Sigmoid colon (tissue), 7 donors: ENCODE results near the gene RGS9. TPM values are rescaled to one million over a fixed set of nuclear protein-coding genes. Genes with fewer than 3 reads are reported as not detected.

Source experiments
- DNase-seq: peaks from one replicate; pipeline ENCODE4 v3.0.0-alpha.2; 2019
- H3K27ac ChIP-seq, 4 donors: fragments of 200-600 bp; sonication (generic); one replicate each; pipeline ENCODE4 v1.5.1; 2016 to 2019; ENCODE audit warnings: mild to moderate bottlenecking in 1 of 4
- H3K27me3 ChIP-seq, 3 donors: fragments of 200-600 bp; sonication (generic); one replicate each; pipeline ENCODE4 v1.5.1; 2019; ENCODE audit warnings: mild to moderate bottlenecking in 1 of 3
- H3K36me3 ChIP-seq, 4 donors: fragments of 200-600 bp; sonication (generic); one replicate each; pipeline ENCODE4 v1.5.1; 2016 to 2019
- H3K4me1 ChIP-seq, 4 donors: fragments of 200-600 bp; sonication (generic); one replicate each; pipeline ENCODE4 v1.5.1; 2017 to 2019
- H3K4me3 ChIP-seq, 4 donors: fragments of 200-600 bp; sonication (generic); one replicate each; pipeline ENCODE4 v1.5.1; 2017 to 2019; ENCODE audit warnings: mild to moderate bottlenecking in 2 of 4, moderate library complexity in 1 of 4
- H3K9me3 ChIP-seq, 4 donors: fragments of 200-600 bp in 3 of 4; sonication (generic) in 3 of 4; one replicate each; pipeline versions ENCODE4 v1.5.1 to v1.6.1; 2013 to 2019
- CTCF ChIP-seq, 4 experiments: fragments of 450-650 bp in 3 of 4; fragments of 200-600 bp in 1 of 4; IDR thresholded peaks; one replicate each; pipeline ENCODE4 v1.5.1; 2016 to 2019; ENCODE audit warnings: antibody characterized with exemption in 4 of 4, mild to moderate bottlenecking in 3 of 4, moderate library complexity in 2 of 4
- EP300 ChIP-seq, 4 donors: sonication (generic); formaldehyde crosslinking; IDR thresholded peaks; one replicate each; pipeline ENCODE4 v1.6.1; 2017; ENCODE audit warnings: antibody characterized with exemption in 4 of 4
- POLR2A ChIP-seq, 2 donors: fragments of 450-650 bp; IDR thresholded peaks; one replicate each; pipeline ENCODE4 v1.6.1; 2016; ENCODE audit warnings: antibody characterized with exemption in 2 of 2, mild to moderate bottlenecking in 2 of 2, moderate library complexity in 2 of 2
- POLR2AphosphoS5 ChIP-seq, 4 donors: sonication (generic); formaldehyde crosslinking; IDR thresholded peaks; one replicate each; pipeline ENCODE4 v1.6.1; 2017; ENCODE audit warnings: antibody characterized with exemption in 4 of 4
- WGBS, 2 donors: extraction: QIAGEN DNeasy Blood & Tissue Kit; methylation state at CpG; one replicate each; pipeline ENCODE4 v1.1.7; 2013; 5-methylcytosine and 5-hydroxymethylcytosine counted together
- intact Hi-C: fragments of 100-400 bp; cut with DNase I; formaldehyde crosslinking; loops from one replicate; pipeline ENCODE4 v1.15.1; 2023
- polyA plus RNA-seq, 3 donors: library from polyadenylated mRNA; stranded (reverse); fragments of 200-250 nt; gene quantifications; one replicate each; pipeline ENCODE4 v1.2.3, GENCODE V29; 2013
- total RNA-seq, 4 donors: library from RNA; depleted of rRNA; stranded (reverse); fragments of >200 nt; gene quantifications; one replicate each; pipeline ENCODE4 v1.1.0, GENCODE V29; 2016
- donor health status: healthy with polysubstance abuse.
- donor health status: Bipolar disorder and iron deficiency.
- donor health status: healthy.

The RGS9 gene
- total and polyA plus RNA-seq, 7 donors, result 5.0 to 30.5 (median 16.9) TPM

- peaks cover 0 to 24% (median 20%) of the 10 kb centered on the region in 4 donors for H3K4me1 ChIP-seq
- peak overlapping the region in 3 of 4 donors; percentile 26 to 78 (median 51) for H3K27ac ChIP-seq
- no peak overlapping the region for H3K4me3 ChIP-seq
- no peak for DNase-seq
- TF ChIP-seq POLR2AphosphoS5 (IDR thresholded peaks at IDR 0.05) (no peak), CTCF (IDR thresholded peaks at IDR 0.05) (no peak), EP300 (IDR thresholded peaks at IDR 0.05) (no peak), POLR2A (IDR thresholded peaks at IDR 0.05) (no peak)
- H3K9me3 ChIP-seq, result no peaks in the 10 kb centered on the region
- intact Hi-C loops, result no loop called here
- WGBS, 2 donors, result 59 to 65% methylated on average over 6 of the region's 6 CpGs
- no peaks in the 10 kb centered on the region for H3K36me3 ChIP-seq
- H3K27me3 ChIP-seq, result no peaks in the 10 kb centered on the region
These were observed 46.6 kb downstream of the RGS9 start for GRCh38 chr17:65183736-65184135.

DNA sequence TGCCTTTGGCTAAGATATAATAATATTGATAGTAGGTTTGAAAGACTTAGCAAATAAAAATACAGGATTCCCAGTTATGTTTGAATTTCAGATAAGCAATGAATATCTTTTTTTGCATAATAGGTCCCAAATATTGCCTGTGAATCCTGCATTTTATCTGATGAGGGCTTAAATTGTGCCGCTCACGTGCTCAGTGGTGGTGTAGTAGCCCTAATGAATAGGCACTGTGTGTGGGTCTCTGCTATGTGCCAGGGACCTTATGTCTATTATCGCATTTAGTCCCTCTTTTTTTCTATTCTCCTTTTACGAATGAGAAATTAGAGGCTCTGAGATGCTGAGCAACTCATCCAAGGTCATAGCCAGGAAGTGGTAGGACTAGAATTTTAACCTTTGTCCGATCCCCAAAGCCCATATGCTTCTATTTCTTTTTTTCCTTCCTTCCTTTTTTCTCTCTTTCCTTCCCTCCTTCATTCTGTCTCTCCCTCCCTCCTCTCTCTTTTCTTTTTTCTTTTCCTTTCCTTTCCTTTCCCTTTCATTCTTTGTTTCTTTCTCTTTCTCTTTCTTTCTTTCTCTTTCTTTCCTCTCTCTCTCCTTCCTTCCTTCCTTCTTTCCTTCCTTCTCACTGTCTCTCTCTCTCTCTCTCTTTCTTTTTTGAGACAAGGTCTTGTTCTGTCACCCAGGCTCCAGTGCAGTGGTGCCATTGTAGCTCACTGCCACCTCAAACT, 47.2 kb downstream of the RGS9 start:
- Histone ChIP-seq H3K27me3 (no peaks in the 10 kb centered on the region), H3K36me3 (peaks cover 0 to 2% (median 0%) of the 10 kb centered on the region in 4 donors), H3K4me3 (no peak overlapping the region), H3K27ac (peak overlapping the region in 3 of 4 donors; percentile 26 to 78 (median 51)), H3K9me3 (no peaks in the 10 kb centered on the region), H3K4me1 (peaks cover 0 to 24% (median 20%) of the 10 kb centered on the region in 4 donors)
- no peak for DNase-seq
- 72 to 78% methylated on average over 5 of the region's 5 CpGs for WGBS, 2 donors
- TF ChIP-seq POLR2AphosphoS5 (IDR thresholded peaks at IDR 0.05) (no peak), EP300 (IDR thresholded peaks at IDR 0.05) (no peak), CTCF (IDR thresholded peaks at IDR 0.05) (no peak), POLR2A (IDR thresholded peaks at IDR 0.05) (no peak)
- intact Hi-C loops, result no loop called here

GRCh38 chr17:65185062-65185461, 47.9 kb downstream of the RGS9 start:
- Histone ChIP-seq H3K27me3 (no peaks in the 10 kb centered on the region), H3K9me3 (no peaks in the 10 kb centered on the region), H3K4me3 (no peak overlapping the region), H3K36me3 (peaks cover 0 to 7% (median 0%) of the 10 kb centered on the region in 4 donors), H3K4me1 (peaks cover 0 to 24% (median 20%) of the 10 kb centered on the region in 4 donors), H3K27ac (peak overlapping the region in 2 of 4 donors; percentile 51 to 78)
- DNase-seq, result no peak
- WGBS, 2 donors, result 74 to 78% methylated on average over 4 of the region's 4 CpGs
- TF ChIP-seq POLR2A (IDR thresholded peaks at IDR 0.05) (no peak), POLR2AphosphoS5 (IDR thresholded peaks at IDR 0.05) (no peak), CTCF (IDR thresholded peaks at IDR 0.05) (no peak), EP300 (IDR thresholded peaks at IDR 0.05) (no peak)
- intact Hi-C loops, result no loop called here

DNA sequence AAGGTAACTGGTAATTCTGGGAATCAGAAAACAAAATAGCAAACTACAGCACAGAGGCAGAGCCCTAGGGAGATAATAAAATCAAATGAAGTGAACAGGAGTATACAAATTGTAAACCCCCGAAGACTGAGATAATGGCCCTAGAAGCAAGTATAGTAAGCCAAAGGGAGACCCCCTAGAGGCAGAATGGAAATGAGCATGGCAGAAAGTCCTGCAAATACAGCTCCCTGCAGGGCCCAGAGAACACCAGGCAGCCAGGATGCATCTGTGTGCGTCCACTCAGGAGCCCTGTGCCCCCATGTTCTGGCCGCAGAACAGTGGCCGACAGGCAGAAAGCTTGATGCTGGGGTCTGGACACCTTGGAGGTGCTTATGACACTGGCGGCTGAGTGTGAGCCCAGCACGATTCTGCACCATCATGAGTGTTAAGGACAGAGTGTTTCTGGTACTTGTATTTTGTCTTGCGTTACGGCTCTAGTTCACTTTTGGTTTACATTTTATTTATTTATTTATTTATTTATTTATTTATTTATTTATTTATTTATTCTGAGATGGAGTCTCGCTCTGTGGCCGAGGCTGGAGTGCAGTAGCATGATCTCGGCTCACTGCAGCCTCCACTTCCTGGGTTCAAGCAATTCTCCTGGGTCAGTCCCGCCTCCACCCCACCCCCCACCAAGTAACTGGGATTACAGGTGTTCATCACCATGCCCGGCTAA, 48.7 kb downstream of the RGS9 start:
- no peak for TF ChIP-seq EP300 (IDR thresholded peaks at IDR 0.05)
- no peak for TF ChIP-seq POLR2AphosphoS5 (IDR thresholded peaks at IDR 0.05)
- TF ChIP-seq CTCF (IDR thresholded peaks at IDR 0.05), result no peak
- no peak for TF ChIP-seq POLR2A (IDR thresholded peaks at IDR 0.05)
- no peak for DNase-seq
- peaks cover 0 to 15% (median 0%) of the 10 kb centered on the region in 4 donors for H3K36me3 ChIP-seq
- no peaks in the 10 kb centered on the region for H3K27me3 ChIP-seq
- intact Hi-C loops, result no loop called here
- peaks cover 0 to 24% (median 20%) of the 10 kb centered on the region in 4 donors for H3K4me1 ChIP-seq
- 81 to 87% methylated on average over 13 of the region's 13 CpGs for WGBS, 2 donors
- H3K27ac ChIP-seq, result no peak overlapping the region
- H3K9me3 ChIP-seq, result no peaks in the 10 kb centered on the region
- H3K4me3 ChIP-seq, result no peak overlapping the region
